Stimulated activated memory B cell treated with anti-CD40 and anti-IgM and Interleukin-4, amounts not matched to agents 10 μg/mL and 1 μg/mL and 100 μg/mL, for 72 hours (primary cell): ENCODE results near the gene ATP1A2.

Experiments
- ATAC-seq: fragments of 150-1000 bp; cut with Tn5 transposase; 2 replicates; pipeline ENCODE4 v1.10.0; 2021
- H3K27ac Mint-ChIP-seq: one replicate; pipeline ENCODE4 v1.8.0; 2022; ENCODE audit warnings: mild to moderate bottlenecking, mixed read lengths
- H3K27me3 Mint-ChIP-seq: one replicate; pipeline ENCODE4 v1.8.0; 2022; ENCODE audit warnings: mixed read lengths
- H3K36me3 Mint-ChIP-seq: one replicate; pipeline ENCODE4 v1.8.0; 2022; ENCODE audit warnings: mixed read lengths
- H3K4me1 Mint-ChIP-seq: one replicate; pipeline ENCODE4 v1.8.0; 2022; ENCODE audit warnings: mixed read lengths
- H3K4me3 Mint-ChIP-seq: one replicate; pipeline ENCODE4 v1.8.0; 2022; ENCODE audit warnings: mild to moderate bottlenecking, moderate library complexity, mixed read lengths
- H3K9me3 Mint-ChIP-seq: one replicate; pipeline ENCODE4 v1.8.0; 2022; ENCODE audit warnings: mixed read lengths

ATP1A2 gene

DNA sequence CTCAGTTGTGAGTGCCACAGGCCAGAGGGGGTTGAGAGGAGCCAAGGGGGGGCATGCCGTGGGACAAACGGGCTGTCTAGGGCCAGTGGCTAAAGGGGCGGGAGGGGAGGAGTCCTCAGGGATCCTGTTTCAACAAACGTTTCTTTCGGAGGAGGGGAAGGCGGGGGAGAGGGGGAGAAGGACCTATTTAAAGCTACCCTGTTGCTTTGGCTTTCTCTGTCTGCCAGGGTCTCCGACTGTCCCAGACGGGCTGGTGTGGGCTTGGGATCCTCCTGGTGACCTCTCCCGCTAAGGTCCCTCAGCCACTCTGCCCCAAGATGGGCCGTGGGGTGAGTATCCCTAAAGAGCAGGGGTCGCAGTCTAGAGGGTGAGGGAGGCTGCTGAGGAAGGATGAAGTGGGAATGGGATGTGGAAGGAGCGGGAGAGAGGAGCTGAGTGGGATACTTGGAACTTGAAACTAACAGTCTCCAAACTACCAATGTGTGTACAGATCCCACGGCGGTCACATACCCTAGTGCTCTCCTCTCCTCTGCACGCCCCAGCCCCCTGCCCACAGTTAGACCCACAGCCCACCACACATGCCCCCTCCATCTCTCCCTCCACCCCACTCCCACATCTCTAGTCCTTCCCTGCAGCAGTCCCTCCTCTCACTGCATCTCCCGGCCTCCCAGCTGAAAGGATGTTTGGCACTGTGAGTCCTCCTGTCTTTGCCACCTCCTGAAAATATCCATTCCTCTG lies at the start of gene ATP1A2:
Gene ATP1A2, plus strand, starts transcription at position 215 of the 738 bp plus-strand sequence. Its CDS starts 103 bp downstream, at position 318.
- Mint-ChIP-seq H3K27ac (no peak within 1 kb of the TSS), H3K4me3 (no peak within 1 kb of the TSS), H3K9me3 (no peaks in the 10 kb centered on the region), H3K27me3 (peaks cover 74% of the 10 kb centered on the region), H3K4me1 (no peaks in the 10 kb centered on the region), H3K36me3 (no peaks in the 10 kb centered on the region)
- no peak for ATAC-seq

DNA sequence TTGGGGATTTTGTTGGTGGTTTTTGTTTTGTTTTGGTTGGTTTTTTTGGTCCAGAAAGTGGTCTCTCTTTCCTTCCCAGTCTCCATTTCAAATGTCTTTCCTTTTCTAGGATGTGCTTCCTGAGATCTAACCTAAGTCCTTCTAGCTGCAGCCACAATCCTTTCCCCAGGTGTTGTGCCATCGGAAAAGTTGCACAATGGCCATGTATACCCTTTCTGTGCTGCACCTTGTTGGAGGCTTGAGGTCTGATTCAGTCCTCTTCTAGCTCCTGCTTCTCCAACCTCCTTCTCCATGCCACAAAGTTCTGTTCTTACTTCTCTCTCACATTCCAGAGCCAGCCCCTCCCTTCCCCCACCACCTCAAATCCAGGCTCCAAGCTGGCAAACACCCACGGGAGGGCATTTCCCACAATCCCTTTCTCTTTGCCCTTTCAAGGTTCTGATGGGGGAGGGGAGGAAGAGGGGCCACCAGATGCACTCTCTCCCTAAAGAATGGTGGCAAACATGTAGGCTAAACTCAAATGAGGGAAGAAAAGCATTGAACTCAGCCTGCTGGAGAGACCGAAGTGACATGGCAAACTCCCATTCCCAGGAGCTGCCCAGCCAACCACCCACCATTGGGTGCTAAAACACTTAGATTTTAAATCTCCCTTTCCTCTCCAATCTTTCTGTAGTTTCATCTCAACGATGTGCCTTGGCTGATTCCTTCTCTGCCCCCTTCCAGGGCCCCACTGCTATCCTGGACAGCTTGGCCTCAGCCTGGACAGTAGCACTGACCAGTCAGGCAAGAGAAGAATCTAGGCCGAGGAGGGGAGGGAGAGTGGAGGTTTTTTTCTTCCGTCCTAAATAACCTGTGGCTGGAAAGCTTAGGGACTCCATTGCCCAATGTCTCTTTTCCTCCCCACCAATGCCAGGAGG lies 48.5 kb upstream of the ATP1A2 start:
- no peak for ATAC-seq
- Mint-ChIP-seq H3K27ac (no peak overlapping the region), H3K27me3 (peaks cover 44% of the 10 kb centered on the region), H3K36me3 (no peaks in the 10 kb centered on the region), H3K4me1 (peaks cover 21% of the 10 kb centered on the region), H3K4me3 (no peak overlapping the region), H3K9me3 (no peaks in the 10 kb centered on the region)

DNA sequence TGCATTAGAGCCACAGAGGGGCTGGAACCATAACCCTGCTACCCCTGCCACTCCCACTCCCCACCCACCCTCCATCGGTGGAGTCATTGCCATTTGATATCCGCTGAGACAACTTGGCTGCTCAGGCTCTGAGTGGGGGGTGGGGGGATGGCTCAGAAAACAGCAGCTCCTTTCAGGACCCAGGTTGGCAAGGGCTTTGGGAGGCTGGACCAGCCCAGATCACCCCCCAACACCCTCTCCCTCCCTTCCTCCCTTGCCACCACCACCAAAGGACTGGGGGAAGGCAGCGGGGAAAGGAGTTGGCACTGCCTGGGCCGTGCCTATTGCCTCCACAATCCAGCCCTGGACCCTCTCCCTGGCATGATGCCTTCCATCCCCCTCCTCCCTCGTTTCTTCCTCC lies 47.3 kb upstream of the ATP1A2 start:
- peaks cover 21% of the 10 kb centered on the region for H3K4me1 Mint-ChIP-seq
- H3K36me3 Mint-ChIP-seq: no peaks in the 10 kb centered on the region
- no peak for ATAC-seq
- H3K9me3 Mint-ChIP-seq: no peaks in the 10 kb centered on the region
- H3K27me3 Mint-ChIP-seq: peaks cover 44% of the 10 kb centered on the region
- no peak overlapping the region for H3K4me3 Mint-ChIP-seq
- no peak overlapping the region for H3K27ac Mint-ChIP-seq

DNA sequence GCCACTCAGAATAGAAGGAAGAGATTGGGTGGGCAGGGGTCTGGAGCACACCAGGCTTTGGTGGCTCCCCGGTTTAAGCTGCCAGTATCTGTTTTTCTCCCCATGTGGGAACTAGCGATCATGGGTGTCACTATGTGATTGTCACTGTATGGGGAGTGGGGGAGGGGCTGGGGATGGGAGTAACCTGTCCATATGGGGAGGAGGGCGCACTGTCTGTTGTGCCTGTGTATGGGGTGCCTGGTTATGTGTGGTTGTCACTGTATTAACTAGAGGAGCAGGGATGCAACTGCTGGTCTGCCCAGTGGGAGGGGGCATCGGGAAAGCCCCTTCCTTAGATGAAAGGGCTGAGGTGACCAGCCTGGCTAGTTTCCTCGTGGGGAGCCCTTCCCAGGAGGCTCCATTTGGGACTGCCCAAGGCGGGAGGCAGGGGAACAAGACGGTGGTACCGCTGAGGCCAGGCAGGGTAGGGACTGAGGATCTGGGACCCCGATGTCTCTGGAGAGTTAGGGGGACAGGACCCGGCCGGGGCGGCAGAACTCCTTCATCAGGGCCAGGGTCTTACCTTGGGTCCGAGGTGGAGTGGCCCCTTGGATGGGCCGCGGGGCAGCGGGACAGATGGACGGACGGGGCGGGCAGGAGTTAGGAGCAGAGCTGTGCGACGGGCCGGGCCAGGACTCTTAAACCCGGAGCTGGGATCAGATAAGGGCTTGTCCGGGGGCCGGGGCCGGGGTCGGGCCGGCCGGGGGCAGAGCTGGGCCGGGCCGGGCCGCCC lies 45.9 kb upstream of the ATP1A2 start, which contains the start of gene KCNJ10:
Gene KCNJ10, minus strand, starts transcription at position 701 of the 772 bp plus-strand sequence. CDS start 27,628 bp downstream, outside the sequence.
- H3K4me3 Mint-ChIP-seq: peak within 1 kb of the TSS; percentile 80

DNA sequence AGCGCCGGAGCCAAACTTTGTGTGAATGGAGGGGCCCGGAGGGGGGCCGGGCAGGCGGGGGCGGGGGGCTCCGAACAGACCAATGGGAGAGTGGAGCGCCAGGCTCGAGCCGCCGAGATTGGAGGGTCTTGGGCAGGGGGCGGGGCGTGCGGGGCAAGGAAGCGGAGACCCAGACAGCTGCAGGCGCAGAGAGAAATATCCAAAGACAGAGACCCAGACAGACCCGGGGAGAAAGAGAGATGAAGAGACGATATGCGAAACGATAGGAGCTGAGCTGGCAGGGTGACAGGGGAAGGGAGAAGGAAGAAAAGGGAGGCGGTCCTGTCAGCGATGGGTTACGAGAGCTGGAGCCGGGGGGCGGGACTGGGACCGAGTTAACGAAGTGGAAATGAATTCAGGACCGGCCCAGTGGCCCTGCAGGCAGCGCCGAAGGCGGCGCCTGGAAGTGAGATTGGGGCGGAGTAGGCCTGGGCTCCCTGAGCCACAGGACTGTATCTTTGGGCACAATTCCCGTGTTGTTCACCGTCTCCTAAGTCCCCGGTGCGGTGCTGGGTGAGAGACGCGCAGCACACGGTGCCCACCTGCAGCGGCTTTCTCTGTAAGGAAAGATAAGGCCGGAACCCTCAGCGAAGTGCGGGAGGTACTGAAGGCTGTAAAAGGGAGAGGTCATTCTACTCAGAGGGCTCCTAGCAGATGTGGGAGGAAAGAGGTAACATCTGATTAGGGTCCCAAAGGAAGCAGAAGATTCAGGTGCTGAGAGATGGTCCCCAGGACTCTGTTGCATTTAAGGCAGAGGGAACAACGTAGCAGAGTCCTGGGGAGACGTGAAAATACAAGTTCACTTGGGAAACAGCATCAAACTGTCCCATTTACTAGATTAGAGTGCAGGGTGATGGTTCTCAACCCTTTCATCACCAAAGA lies 45.1 kb upstream of the ATP1A2 start:
- peak overlapping the region; percentile 80 for H3K4me3 Mint-ChIP-seq
- H3K27ac Mint-ChIP-seq: peak overlapping the region; percentile 16
- no peaks in the 10 kb centered on the region for H3K36me3 Mint-ChIP-seq
- H3K4me1 Mint-ChIP-seq: peaks cover 21% of the 10 kb centered on the region
- no peaks in the 10 kb centered on the region for H3K9me3 Mint-ChIP-seq
- ATAC-seq: peak; percentile 77
- H3K27me3 Mint-ChIP-seq: peaks cover 44% of the 10 kb centered on the region

More for the DNA sequence above, 45.9 kb upstream of the ATP1A2 start, which contains the start of gene KCNJ10:
- H3K27me3 Mint-ChIP-seq: peaks cover 44% of the 10 kb centered on the region
- peaks cover 21% of the 10 kb centered on the region for H3K4me1 Mint-ChIP-seq
- no peaks in the 10 kb centered on the region for H3K9me3 Mint-ChIP-seq
- ATAC-seq: no peak
- H3K36me3 Mint-ChIP-seq: no peaks in the 10 kb centered on the region
- peak within 1 kb of the TSS; percentile 16 for H3K27ac Mint-ChIP-seq

DNA sequence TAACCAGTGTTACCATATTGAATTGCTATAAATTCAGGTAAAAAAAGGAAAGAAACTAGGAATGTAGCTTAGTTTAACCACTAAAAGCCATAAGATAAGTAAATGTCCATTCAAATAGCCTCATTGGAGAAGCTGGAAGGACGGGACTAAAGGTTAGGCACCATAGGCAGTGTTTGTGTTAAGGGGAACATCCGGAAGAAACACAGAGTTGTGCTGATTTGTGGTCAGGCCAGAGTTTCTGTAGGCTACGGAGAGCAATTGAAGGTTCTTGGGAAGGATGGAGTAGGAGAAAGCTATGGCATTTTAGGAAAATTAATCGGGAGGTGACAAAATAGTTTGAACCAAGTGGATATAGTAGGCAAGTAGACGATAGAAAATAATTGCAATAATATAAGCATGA lies 44.3 kb upstream of the ATP1A2 start:
- Mint-ChIP-seq H3K9me3 (no peaks in the 10 kb centered on the region), H3K4me1 (peaks cover 21% of the 10 kb centered on the region), H3K36me3 (no peaks in the 10 kb centered on the region), H3K27ac (no peak overlapping the region), H3K4me3 (no peak overlapping the region), H3K27me3 (peaks cover 44% of the 10 kb centered on the region)
- ATAC-seq: no peak

DNA sequence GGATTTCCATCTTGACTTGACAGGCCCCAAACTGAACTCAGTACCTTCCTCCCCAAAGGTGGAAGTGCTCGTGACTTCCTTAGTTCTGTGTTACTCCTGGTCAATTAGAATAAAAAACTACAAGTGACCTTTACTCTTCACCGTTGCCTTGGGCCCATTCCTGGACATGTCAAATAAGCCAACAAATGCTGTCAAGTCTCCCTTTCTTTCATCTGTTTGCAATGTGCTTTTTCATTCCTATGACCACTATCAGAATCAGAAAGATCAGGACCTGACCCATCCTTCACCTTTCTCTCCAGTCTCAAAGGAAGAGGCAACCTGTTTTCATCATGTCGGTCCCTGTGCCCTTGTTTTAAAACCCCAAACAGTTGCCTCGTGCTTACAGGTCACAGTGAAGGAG lies 40.7 kb upstream of the ATP1A2 start:
- no peak for ATAC-seq
- Mint-ChIP-seq H3K27ac (no peak overlapping the region), H3K36me3 (no peaks in the 10 kb centered on the region), H3K4me3 (no peak overlapping the region), H3K4me1 (peaks cover 17% of the 10 kb centered on the region), H3K9me3 (no peaks in the 10 kb centered on the region), H3K27me3 (peaks cover 36% of the 10 kb centered on the region)

DNA sequence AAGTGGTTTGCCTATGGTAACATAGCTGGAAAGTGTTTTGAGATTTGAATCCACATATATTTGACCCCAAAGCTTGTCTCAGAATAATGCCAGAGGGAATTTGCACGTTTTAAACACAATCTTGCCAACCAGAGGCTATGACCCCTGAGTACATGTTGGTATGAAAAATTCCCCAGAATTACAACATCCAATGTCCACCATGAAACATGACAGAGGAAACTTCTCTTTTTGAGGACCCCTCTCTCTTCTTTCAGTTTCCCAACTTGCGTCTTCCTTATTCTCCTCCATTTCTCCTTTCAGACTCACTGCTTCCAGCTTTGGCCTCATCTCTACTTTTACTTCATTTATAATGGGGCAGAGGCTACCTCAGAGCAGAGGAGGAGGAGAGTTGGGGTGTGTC lies 39.7 kb upstream of the ATP1A2 start:
- no peaks in the 10 kb centered on the region for H3K36me3 Mint-ChIP-seq
- no peaks in the 10 kb centered on the region for H3K9me3 Mint-ChIP-seq
- no peak overlapping the region for H3K27ac Mint-ChIP-seq
- peaks cover 34% of the 10 kb centered on the region for H3K27me3 Mint-ChIP-seq
- H3K4me3 Mint-ChIP-seq: no peak overlapping the region
- H3K4me1 Mint-ChIP-seq: peaks cover 7% of the 10 kb centered on the region
- ATAC-seq: no peak

DNA sequence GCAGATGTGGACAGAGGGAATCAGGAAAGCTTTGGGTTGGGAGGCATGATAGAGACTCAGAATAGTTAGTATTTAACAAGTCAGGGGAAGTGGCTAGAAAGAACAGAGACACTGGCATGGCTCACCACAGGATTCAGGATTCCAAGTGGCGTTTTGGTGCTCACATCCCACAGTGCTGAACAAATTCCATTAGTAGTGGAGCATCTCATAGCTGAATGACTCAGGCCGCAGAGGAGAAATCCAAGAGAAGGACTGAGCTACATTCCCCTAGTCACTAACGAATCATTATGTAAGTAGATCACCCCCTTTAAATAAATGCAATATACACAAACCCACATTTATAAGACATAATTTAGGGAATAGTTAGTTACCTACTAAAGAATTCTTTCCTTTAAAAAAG lies 39.3 kb upstream of the ATP1A2 start:
- peaks cover 34% of the 10 kb centered on the region for H3K27me3 Mint-ChIP-seq
- H3K9me3 Mint-ChIP-seq: no peaks in the 10 kb centered on the region
- ATAC-seq: no peak
- H3K4me1 Mint-ChIP-seq: peaks cover 9% of the 10 kb centered on the region
- no peak overlapping the region for H3K4me3 Mint-ChIP-seq
- no peaks in the 10 kb centered on the region for H3K36me3 Mint-ChIP-seq
- no peak overlapping the region for H3K27ac Mint-ChIP-seq

DNA sequence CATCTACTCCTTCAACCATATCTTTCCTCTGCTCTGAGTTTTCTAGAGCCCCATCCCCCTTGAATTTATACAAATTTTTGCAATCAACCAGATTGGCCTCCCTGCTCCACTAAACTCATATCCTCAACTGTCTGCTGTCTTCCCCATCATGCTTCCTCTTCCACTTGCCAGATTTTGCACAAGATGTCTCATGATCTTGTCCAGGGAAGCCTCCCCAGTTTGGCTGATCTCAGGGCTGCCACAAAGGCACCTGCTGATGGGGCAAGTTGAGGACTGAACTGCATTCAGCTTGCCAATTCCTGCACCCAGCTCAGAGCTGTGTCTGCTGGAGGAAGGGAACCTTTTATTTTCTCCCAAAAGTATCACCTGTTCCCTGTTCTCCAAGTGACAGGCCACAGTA lies 38.1 kb upstream of the ATP1A2 start:
- no peak for ATAC-seq
- Mint-ChIP-seq H3K4me3 (no peak overlapping the region), H3K4me1 (peaks cover 6% of the 10 kb centered on the region), H3K36me3 (no peaks in the 10 kb centered on the region), H3K9me3 (no peaks in the 10 kb centered on the region), H3K27me3 (peaks cover 41% of the 10 kb centered on the region), H3K27ac (no peak overlapping the region)

DNA sequence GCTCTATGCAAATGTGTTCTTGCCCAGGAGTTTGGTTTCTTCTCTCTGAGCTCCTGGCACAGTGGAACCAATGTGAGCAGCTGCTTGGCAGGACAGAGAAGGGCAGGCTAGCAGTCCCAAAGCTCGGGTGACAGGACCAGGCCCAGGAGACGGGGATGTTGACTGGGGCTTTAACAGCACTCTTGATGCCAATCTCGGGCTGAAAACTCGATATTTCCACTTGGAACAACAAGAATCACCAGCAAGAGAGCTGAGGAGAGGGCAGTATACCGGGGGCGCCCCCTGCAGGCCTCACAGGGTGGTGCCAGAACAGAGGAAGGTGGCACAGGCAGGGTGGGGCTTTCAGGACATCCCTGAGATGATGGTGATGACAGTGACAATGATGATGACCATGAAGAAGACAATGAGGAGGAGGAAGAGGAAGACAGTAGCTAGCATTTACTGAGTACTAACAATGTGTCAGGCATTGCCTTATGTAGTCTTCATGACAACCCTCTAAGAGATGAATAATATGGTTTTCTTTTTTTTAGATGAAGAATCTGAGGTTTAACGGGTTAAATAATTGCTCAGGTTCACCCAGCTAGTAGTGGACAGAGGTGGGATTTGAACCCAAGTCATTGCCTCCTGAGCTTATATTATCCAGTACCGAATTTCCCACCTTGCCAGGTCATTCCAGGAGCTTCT lies 36.9 kb upstream of the ATP1A2 start:
- H3K27ac Mint-ChIP-seq: no peak overlapping the region

DNA sequence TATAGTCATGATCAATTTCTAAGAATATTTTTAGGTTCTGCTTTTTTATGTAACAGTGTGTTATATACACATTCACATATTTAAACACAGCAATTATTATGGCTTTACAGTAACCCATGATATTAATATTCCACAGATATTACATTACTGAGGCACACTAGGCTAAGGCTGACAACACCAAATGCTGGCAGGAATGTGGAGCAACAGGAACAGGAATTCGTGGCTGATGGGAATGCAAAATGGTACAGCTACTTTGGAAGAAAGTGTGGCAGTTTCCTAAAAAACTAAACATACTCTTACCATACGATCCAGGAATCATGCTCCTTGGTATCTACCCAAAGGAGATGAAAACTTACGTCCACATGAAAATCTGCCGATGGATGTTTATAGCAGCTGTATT lies 36.1 kb upstream of the ATP1A2 start:
- peaks cover 12% of the 10 kb centered on the region for H3K4me1 Mint-ChIP-seq
- H3K9me3 Mint-ChIP-seq: no peaks in the 10 kb centered on the region
- no peak overlapping the region for H3K4me3 Mint-ChIP-seq
- no peak for ATAC-seq
- H3K27ac Mint-ChIP-seq: no peak overlapping the region
- H3K36me3 Mint-ChIP-seq: no peaks in the 10 kb centered on the region
- peaks cover 49% of the 10 kb centered on the region for H3K27me3 Mint-ChIP-seq

More for the DNA sequence above, 36.9 kb upstream of the ATP1A2 start:
- peaks cover 49% of the 10 kb centered on the region for H3K27me3 Mint-ChIP-seq
- H3K4me1 Mint-ChIP-seq: peaks cover 6% of the 10 kb centered on the region
- ATAC-seq: no peak
- H3K9me3 Mint-ChIP-seq: no peaks in the 10 kb centered on the region
- H3K36me3 Mint-ChIP-seq: no peaks in the 10 kb centered on the region
- no peak overlapping the region for H3K4me3 Mint-ChIP-seq

DNA sequence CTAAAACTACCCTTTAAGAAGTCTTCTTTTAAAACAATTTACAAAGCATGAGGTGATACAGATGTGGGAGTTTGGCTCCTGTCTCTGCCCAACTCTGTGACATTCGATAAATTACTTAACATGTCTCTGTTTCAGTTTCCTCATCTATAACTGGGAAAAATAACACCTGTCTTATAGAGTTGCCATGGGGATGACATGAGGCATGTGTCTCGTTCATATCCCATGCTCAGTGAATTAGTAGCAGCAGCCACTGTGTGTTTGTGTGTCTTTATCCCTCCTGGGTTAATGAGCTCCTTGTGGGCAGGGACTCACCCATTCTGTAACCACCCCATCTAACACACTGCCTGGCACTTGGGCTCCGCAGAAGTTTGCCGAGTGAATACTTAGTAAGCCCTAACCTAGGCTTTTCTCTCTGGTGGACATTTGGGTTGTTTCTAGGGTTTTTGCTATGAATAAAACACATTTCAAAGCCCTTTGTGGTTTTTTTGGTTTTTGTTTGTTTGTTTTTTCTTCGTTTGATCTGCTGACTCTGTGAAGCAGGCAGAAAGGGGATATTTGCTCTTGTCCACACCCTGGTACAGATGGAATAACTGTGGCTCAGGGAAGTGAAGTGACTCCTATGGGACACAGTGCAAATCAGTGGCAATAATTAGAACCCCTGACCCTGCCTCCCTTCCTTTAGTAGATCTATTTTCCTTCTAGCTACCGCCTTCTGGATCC lies 35.0 kb upstream of the ATP1A2 start:
- Mint-ChIP-seq H3K4me1 (peaks cover 15% of the 10 kb centered on the region), H3K27me3 (peaks cover 49% of the 10 kb centered on the region), H3K4me3 (no peak overlapping the region), H3K36me3 (no peaks in the 10 kb centered on the region), H3K9me3 (no peaks in the 10 kb centered on the region), H3K27ac (no peak overlapping the region)
- ATAC-seq: no peak
